Posterior vena cava (tissue), 2 donors: Measurements from ENCODE around the gene ASTL. TPM values are rescaled to one million over a fixed set of nuclear protein-coding genes. Genes with fewer than 3 reads are reported as not detected.
A peak's percentile ranks its signal among the peaks of the same experiment; 100 is the strongest.
"Not testable (repeated sequence)": the region's sequence is repeated elsewhere in the genome, so short reads cannot be mapped to it uniquely, and the experiment has no call there.

Source experiments
- DNase-seq: peaks from one replicate; pipeline ENCODE4 v3.0.0-alpha.2; 2020; ENCODE audit warnings: low spot score
- intact Hi-C, 2 donors: fragments of 100-400 bp; cut with DNase I; formaldehyde crosslinking; loops; one replicate each; pipeline versions ENCODE4 v1.14.1 to v1.14.2; 2022 to 2023
- total RNA-seq, 2 donors: library from RNA; stranded (reverse); fragmentation: NEBNext Ultra II Directional; extraction: Animal tissue kit (Norgen Biotek cat#: 25700); gene quantifications; one replicate each; pipeline ENCODE4 v1.2.1, GENCODE V29; 2021
- donor health status: DM: yes; HTN: yes; CAD: no.
- donor health status: DM: yes; HTN: yes; CAD: no.

Gene ASTL
- total RNA-seq, 2 donors from 2014 or later, result not detected

DNA sequence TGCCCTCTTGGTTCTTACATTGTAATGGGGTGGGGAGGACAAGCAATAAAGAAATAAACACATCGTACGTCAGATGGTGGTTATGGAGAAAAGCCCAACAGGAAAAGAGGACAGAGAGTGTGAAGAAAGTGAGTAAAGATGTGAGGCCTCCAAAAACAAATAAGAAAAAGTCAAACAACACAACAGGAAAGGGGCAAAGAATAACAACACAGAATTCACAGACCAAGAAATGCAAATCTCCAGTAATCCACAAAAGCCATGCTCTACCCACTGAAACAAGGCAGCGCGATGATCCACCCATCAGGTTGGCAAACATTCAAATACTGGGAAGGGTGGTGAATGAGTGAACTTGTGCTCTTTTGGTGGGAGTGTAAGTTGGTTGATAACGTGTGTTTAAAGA, 23.6 kb upstream of the ASTL start:
- DNase-seq, result no peak
- intact Hi-C loops, result no loop called here

DNA sequence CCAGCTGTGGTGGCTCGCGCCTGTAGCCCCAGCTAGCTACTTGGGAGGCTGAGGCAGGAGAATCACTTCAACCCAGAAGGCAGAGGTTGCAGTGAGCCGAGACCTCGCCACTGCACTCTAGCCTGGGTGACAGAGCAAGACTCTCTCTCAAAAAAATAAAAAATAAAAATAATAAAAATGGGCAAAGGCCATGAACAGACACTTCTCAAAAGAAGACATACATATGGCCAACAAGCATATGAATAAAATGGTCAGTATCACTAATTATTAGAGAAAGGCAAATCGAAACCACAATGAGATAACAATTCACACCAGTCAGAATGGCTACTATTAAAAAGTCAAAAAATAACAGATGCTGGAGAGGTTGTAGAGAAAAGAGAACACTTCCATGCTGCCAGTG, 22.1 kb upstream of the ASTL start:
- DNase-seq, intact Hi-C loops: not testable (repeated sequence)

DNA sequence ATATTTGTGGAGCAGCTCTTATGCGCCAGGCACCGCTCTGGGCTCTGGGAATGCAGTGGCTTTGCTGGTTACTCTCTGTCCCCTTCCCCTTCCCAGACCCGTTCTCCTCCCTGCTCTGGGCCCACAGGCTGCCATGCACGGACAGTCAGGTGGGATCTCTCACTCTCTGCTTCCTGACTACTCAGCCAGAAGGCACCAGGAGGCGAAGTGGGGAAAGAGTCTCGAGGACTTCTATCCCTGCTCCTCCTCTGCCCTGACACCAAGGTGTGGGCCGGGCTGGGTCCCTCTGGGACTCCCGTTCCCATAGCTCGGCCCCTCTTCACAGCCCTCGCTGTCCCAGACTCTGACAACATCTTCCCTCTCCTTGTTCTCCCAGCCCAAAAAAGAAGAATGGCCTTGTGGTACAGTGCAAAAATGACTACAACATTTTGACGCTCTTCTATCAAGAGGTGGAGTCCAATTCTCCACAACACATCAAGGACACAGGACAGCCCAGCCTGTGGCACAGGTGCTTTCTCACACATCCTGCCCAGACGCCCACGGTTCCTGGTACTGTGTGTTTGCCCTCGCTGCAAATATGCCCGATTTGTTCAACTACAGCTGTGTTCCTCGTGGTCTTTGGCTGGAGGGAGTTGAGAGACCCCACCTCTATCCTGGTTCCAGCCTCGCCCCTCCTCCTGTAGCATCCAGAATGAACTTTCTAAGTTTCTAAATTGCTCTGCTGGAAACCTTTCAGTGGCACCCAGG, 21.0 kb upstream of the ASTL start:
- intact Hi-C loops, result no loop called here
- peak; percentile 67 for DNase-seq

GRCh38 chr2:96158554-96158940, 20.2 kb upstream of the ASTL start:
- DNase-seq, result peak; percentile 79
- intact Hi-C loops, result no loop called here

DNA sequence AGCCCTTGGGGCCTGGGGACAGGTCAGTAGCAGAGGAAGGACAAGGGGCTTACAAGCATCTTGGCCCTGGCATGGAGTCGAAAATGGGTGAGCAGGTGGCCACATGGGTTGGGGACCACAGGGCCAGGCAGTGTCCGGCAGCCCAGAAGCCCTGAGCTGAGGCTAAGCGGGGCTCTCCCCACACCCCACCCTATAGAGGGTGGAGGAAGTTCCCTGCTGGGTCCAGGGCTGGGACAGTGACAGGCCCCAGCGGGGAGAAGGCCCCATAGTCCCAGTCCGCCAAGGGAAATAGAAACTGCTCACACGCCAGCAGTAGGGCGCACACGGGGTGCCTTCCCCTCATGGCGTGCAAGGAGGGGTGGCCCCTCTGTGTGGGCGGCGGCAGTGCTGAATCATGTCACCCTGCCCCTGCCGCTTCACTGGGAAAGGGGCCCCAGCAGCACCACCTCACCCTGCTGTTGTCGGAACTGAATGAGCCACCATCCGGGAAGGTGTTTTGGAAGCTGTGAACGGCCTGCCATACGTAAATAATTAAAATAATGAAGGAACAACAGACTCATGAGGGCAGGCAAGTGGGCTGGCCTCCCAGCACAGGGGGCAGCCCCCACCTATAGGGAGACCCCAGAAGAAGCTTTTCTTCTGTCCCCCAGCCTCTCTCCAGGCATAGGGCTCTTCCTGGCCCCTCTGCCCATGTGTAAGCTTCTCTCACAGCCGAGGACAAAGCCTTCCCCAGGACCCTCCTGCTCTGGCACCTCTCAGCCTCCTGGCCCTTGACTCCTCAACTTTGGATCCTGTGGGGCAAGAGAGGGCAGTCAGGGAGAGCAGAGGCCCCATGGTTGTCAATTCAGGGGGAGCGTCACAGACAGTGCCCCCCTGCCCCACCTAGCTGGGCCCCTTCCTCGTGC, 19.6 kb upstream of the ASTL start:
- peak; percentile 69 for DNase-seq

GRCh38 chr2:96156926-96157648, 18.8 kb upstream of the ASTL start:
- DNase-seq, result peak; percentile 45
- intact Hi-C loops, result no loop called here

More for the DNA sequence above, 19.6 kb upstream of the ASTL start:
- intact Hi-C loops, result no loop called here

GRCh38 chr2:96156011-96156820, 17.9 kb upstream of the ASTL start:
- intact Hi-C loops, result no loop called here
- DNase-seq, result peak; percentile 41

DNA sequence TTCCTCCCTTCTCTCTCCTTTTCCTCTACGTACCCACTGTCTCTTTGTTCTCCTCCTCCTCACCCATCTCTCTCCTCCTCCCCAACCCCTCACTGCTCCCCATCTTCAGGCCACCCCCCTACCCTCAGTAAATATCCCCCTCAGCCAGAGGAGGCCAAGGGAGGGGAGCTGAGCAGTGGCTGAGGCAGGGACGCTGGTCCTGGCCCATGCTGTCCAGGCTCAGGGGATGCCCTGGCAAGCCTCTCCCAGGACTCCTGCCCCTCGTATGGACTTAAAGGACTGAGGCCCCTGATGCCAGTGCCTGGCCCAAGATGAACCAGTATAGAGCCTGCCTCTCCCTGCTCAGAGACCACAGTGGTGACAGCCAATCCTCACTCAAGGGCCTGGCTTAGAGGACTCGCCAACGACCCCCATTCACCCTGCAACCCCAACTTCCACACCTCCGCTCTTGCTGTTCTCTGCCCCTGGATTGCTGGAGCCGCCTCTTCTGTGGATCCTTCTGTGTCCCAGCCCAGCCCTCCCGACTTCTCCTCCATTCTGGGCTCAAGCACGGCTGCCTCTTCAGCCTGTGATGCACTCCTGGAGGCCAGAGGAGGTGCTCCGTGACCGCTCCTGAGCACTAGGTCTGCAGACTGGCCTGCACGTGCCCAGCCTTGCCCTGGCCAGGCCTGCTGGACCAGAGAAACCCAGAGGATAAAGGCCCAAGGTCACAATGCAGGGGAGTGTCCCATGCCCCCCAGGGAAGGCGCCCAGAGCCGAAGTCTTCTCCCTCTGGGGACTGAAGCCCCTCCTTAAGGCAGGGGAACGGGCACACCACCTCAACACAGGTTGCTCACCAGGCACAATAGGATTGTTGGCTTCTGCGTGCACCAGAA, 16.4 kb upstream of the ASTL start:
- peak; percentile 61 for DNase-seq
- intact Hi-C loops, result no loop called here

- DNase-seq, result peak; percentile 72
Observed at GRCh38 chr2:96153991-96154431, 15.7 kb upstream of the ASTL start.

GRCh38 chr2:96153291-96153713, 15.0 kb upstream of the ASTL start:
- intact Hi-C loops, result no loop called here
- peak; percentile 69 for DNase-seq

More at GRCh38 chr2:96153991-96154431, 15.7 kb upstream of the ASTL start:
- intact Hi-C loops, result no loop called here

DNA sequence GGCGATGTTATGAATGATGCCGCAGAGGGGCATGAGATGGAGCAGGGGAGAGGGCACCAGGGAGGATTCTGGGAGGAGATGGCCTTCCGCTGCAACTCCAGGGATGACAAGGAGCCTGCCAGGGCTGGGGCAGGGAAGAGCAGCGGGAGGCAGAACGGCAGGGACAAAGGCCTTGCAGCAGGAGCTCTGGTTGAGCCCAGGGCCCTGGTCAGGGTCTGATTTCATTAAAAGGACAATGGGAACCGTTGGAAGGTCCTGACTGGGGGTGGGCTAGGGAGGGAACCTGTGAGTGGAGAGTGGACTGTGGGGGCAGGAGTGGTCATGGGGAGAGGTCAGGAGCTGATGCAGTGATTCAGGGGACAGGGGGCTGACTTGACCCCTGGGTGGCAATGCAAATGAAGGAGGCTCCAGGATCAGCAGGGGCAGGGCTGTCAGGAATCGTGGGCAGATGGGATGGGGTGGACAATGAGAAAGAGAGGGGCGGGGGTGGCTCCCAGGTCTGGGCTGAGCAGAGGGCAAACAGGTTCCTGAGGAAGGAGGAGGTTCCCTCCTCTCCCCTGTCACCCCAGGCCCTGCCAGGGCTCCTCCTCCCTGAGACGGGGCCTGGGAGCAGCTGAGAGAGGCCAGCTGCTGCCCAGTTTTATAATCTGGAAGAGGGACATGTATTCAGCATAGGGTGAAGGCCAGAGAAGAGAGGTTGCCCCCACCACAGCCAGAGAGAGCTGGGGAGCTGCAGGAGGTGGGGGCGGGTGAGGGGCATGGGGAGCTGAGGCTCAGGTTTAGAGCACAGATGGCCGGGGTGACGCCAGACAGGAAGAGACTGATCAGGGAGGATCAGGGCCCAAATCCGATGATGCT, 14.2 kb upstream of the ASTL start:
- DNase-seq, result peak; percentile 48
- intact Hi-C loops, result no loop called here

DNA sequence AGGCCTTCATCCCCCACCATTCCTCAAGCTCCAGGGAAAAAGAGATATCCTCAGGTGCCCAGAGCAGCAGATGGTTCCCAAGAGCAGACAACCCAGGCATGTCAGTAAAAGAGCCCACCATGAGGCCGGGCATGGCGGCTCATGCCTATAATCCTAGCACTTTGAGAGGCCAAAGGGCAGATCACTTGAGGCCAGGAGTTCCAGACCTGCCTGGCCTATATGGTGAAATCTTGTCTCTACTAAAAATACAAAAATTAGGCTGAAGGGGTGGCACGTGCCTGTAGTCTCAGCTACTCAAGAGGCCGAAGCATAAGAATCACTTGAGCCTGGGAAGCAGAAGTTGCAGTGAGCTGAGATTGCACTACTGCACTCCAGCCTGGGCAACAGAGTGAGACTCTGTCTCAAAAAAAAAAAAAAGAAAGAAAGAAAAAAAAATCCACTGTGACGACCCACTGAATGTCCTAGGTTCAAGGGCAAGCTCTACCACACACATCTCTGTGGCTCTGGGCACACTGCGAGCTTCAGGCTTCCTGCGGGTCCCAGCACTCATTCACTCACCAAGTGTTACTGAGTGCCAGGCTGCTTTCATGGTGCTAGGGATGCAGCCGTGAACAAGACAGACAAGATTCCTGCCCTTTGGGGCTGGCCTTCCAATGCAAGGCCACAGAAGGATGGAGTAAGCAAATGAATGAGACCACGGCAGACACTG, 13.4 kb upstream of the ASTL start:
- DNase-seq, result no peak
- intact Hi-C loops, result no loop called here

DNA sequence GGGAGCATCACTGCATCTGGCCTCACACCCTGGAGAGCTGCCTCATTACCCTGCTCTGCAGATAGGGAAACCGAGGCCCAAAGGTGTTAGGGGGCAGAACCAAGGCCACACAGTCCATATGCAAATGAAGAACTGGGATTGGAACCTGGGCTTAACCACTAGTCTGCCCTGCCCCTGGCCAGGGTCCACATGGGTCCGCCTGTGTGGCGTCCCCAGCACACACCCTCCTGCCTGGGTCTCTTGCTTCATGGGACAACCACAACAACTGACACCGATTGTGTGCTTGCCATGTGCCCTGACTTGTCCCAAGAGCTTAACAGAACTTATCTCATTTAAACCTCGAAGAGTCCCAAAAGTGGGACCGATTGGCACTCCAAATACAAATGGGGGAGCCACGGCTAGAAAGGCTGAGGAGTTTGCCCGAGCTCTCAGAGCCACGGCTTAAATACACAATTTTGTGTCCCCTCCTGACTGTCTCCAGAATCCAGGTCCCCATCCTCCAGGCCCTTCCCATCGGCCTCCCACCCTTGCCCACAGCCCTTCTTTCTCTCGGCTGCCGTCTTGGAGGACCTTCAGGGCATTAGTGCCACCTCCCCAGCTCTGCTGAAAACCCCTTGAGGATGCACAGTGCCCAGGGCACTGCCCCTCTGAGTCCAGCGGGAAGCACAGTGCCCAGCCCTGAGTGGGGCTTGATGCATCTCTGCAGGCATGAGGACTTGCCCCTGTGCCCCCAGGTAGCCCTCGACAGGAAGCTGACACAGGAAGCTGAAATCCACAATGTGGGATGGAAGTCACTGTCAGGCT, 12.7 kb upstream of the ASTL start:
- intact Hi-C loops, result no loop called here
- DNase-seq, result peak; percentile 70

- peak; percentile 78 for DNase-seq
- intact Hi-C loops, result no loop called here
Observed at GRCh38 chr2:96150007-96150640, 11.8 kb upstream of the ASTL start.
